ENCODE measurements around the gene SLC12A4. TPM values are rescaled to one million over a fixed set of nuclear protein-coding genes. Genes with fewer than 3 reads are reported as not detected.
"Not testable (repeated sequence)": the region's sequence is repeated elsewhere in the genome, so short reads cannot be mapped to it uniquely, and the experiment has no call there.

The SLC12A4 gene
- total RNA-seq, result 10 to 100 TPM; 17.2 to 40.0 (median 21.9) TPM
- long read RNA-seq, result 0 reads

DNA sequence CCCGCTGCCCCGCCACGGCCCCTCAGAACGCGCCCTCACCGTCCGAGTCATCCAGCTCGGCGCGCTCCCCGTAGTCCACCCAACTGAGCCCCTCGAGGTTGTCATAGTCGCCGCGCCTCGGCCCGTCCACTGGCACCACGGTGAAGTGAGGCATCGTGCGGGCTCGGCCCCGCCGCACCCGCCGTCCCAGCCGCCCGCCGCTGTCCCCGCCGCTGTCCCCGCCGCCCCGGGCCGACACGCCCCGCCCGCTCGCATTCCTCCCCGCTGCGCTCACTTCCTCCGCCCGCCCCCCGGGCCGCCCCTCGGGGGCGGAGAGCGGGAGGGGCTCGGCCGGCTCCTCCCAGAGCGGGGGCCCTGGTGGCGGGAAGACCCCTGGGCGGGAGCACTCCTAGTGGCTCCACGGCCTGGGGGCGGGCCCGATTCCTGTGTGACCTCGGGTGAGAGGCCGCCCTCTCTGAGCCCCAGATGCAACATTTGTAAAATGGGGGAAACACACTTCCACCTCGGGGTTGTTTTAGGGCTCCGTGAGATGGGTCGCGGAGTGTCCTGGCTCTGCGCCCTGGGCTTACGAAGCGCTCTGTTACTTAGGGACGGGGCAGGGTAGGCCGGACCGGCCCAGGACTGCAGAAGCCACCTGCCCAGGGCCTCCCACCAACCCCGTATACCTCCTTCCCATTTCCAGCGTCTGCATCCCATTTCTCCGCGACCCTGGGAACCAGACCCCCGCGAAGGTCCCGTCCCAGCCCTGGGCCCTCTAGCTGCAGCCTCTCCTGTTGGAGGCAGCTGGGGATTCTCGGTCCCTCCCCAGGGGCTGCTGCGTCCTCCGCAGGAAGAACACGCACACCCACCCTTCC, at the start of gene SLC12A4:
Gene SLC12A4 (minus strand): TSS at position 238 of the 854 bp plus-strand sequence. CDS start 84 bp downstream, at position 154.
- intact Hi-C loops (cut with DNase I), result no loop called here
- Histone ChIP-seq H3K36me3 (no peaks in the 10 kb centered on the region), H3K4me3 (peak within 1 kb of the TSS; percentile 79 to 91 (median 88)), H3K9me3 (no peaks in the 10 kb centered on the region), H3K27ac (peak within 1 kb of the TSS; percentile 72 to 90 (median 76)), H3K27me3 (no peaks in the 10 kb centered on the region), H3K4me1 (peaks cover 0 to 19% (median 2%) of the 10 kb centered on the region in 4 donors)
- DNase-seq, result peak; percentile 88 to 92 (median 88)
- ATAC-seq, result peak; percentile 92 to 96 (median 94)
- peak; percentile 94 for TF ChIP-seq POLR2A (IDR thresholded peaks at IDR 0.05)
- TF ChIP-seq, protein P1, sequence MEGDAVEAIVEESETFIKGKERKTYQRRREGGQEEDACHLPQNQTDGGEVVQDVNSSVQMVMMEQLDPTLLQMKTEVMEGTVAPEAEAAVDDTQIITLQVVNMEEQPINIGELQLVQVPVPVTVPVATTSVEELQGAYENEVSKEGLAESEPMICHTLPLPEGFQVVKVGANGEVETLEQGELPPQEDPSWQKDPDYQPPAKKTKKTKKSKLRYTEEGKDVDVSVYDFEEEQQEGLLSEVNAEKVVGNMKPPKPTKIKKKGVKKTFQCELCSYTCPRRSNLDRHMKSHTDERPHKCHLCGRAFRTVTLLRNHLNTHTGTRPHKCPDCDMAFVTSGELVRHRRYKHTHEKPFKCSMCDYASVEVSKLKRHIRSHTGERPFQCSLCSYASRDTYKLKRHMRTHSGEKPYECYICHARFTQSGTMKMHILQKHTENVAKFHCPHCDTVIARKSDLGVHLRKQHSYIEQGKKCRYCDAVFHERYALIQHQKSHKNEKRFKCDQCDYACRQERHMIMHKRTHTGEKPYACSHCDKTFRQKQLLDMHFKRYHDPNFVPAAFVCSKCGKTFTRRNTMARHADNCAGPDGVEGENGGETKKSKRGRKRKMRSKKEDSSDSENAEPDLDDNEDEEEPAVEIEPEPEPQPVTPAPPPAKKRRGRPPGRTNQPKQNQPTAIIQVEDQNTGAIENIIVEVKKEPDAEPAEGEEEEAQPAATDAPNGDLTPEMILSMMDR (IDR thresholded peaks at IDR 0.05), result no peak
- 2% methylated on average over 10 of the region's 78 CpGs for WGBS (ENCODE audit: insufficient coverage, low coverage, low lambda C conversion rate, missing lambda C conversion rate)

DNA sequence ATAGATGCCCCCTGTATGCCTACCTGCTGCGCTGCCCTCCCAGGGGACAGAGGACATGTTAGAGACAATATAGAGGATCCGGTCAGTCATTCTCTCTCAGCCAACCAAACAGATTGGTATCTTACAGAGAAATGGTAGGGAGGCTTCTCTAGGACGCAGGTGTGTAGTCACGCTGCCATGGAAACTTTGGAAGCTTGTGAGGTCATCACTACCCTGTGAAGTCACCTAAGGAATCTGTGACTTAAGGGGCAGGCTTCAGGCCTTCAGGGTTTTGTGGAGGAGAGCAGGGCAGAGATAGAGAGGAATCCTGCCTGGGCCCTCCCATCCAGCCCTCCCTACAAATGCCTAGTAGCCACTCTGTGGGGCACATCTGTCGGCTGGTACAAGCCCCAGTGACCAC, 47.2 kb upstream of the SLC12A4 start, which contains the start of gene DPEP2NB:
Gene DPEP2NB (minus strand): TSS at position 231 of the 400 bp plus-strand sequence. CDS start 141 bp downstream, at position 90.
- H3K4me1 ChIP-seq, result no peaks in the 10 kb centered on the region
- TF ChIP-seq, protein P1 (IDR thresholded peaks at IDR 0.05), result no peak
- no peak for TF ChIP-seq POLR2A (IDR thresholded peaks at IDR 0.05)
- no peak within 1 kb of the TSS for H3K4me3 ChIP-seq

DNA sequence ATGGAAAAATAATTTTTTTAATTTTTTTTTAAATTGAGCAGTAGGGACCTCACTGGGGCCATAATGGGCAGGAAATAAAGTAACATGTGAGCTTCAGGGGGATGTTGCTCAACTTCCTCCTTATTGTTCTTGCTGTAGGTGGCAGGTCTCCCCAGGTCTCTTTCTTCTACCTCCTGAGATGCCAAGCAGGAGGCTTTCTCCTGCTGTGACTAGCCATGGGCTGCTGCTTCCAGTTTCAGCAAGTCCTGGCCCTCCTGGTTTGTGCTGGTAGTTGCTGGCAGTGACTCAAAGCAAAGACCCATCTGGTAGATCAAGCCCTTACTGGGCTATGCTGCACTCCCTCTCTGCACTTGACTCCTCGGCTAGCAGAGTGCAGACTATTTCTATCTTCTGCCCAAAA, 45.0 kb upstream of the SLC12A4 start:
- H3K4me3 ChIP-seq, result no peak overlapping the region
- intact Hi-C loops (cut with DNase I), result no loop called here
- TF ChIP-seq, protein P1 (IDR thresholded peaks at IDR 0.05), result no peak
- TF ChIP-seq POLR2A (IDR thresholded peaks at IDR 0.05), result no peak
- no peaks in the 10 kb centered on the region for H3K36me3 ChIP-seq
- H3K9me3 ChIP-seq, result no peaks in the 10 kb centered on the region
- H3K4me1 ChIP-seq, result no peaks in the 10 kb centered on the region
- WGBS (ENCODE audit: insufficient coverage, low coverage, low lambda C conversion rate, missing lambda C conversion rate), result 20% methylated on average over 1 of the region's 1 CpG
- H3K27ac ChIP-seq, result peak overlapping the region in 1 of 3 donors; percentile 33
- ATAC-seq (peak; percentile 31 to 65 (median 52)), DNase-seq (no peak)
- H3K27me3 ChIP-seq, result no peaks in the 10 kb centered on the region

More for the DNA sequence above, 47.2 kb upstream of the SLC12A4 start, which contains the start of gene DPEP2NB:
- ATAC-seq (no peak), DNase-seq (no peak)
- no peaks in the 10 kb centered on the region for H3K36me3 ChIP-seq
- no peak within 1 kb of the TSS for H3K27ac ChIP-seq
- intact Hi-C loops (cut with DNase I), result no loop called here
- WGBS (ENCODE audit: insufficient coverage, low coverage, low lambda C conversion rate, missing lambda C conversion rate), result 70% methylated on average over 2 of the region's 5 CpGs
- H3K27me3 ChIP-seq, result no peaks in the 10 kb centered on the region
- H3K9me3 ChIP-seq, result no peaks in the 10 kb centered on the region

DNA sequence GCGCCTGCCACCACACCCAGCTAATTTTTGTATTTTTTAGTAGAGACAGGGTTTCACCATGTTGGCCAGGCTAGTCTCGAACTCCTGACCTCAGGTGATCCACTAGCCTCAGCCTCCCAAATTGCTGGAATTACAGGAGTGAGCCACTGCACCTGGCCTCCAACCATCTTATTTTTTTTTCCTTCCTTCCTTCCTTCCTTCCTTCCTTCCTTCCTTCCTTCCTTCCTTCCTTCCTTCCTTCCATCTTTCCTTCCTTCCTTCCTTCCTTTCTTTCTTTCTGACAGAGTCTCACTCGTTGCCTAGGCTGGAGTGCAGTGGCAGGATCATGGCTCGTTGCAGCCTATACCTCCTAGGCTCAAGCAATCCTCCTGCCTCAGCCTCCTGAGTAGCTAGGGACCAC, 41.4 kb upstream of the SLC12A4 start:
- DNase-seq; ATAC-seq; H3K4me1 ChIP-seq; H3K4me3 ChIP-seq; H3K27ac ChIP-seq; intact Hi-C loops (cut with DNase I); H3K9me3 ChIP-seq; H3K27me3 ChIP-seq; H3K36me3 ChIP-seq: not testable (repeated sequence)
- WGBS (ENCODE audit: insufficient coverage, low coverage, low lambda C conversion rate, missing lambda C conversion rate), result 68% methylated on average over 4 of the region's 4 CpGs

DNA sequence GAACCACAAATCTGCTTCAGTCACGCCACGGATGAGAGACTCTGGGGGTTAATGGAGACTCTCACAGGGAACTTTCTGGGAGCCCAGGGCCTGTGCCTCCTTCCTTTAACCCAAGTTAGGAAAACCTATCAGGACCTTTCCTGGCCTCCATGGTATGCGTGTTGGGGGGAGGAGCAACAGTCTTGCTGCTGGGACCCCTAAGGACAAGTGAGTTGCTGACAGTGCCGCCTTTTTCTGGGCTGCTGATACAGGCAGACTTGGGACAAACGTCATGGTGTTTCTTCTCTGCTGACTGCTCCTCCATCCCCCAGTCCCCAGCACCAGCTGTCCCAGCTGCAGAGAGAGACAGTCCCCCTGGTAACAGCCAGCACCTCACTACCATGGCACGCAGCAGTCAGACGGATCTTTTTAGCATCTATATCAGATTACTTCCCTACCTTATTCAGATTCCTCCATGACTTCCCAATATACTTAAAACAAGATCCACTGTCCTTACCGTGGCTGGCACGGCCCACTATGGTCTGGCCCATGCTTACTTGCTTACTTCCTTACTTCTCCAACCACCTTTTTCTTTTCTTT, 40.8 kb upstream of the SLC12A4 start:
- TF ChIP-seq, protein P1 (IDR thresholded peaks at IDR 0.05), result no peak
- no peak for TF ChIP-seq POLR2A (IDR thresholded peaks at IDR 0.05)
- DNase-seq (no peak), ATAC-seq (no peak)
- WGBS (ENCODE audit: insufficient coverage, low coverage, low lambda C conversion rate, missing lambda C conversion rate), result 63% methylated on average over 4 of the region's 9 CpGs
- no peak overlapping the region for H3K4me3 ChIP-seq
- no peaks in the 10 kb centered on the region for H3K9me3 ChIP-seq
- no peaks in the 10 kb centered on the region for H3K4me1 ChIP-seq
- no peak overlapping the region for H3K27ac ChIP-seq
- H3K27me3 ChIP-seq, result no peaks in the 10 kb centered on the region
- no peaks in the 10 kb centered on the region for H3K36me3 ChIP-seq
- intact Hi-C loops (cut with DNase I), result no loop called here

Data from right lobe of liver (tissue), 6 donors.